Thyroid gland (tissue), 4 donors: ENCODE results near the gene MYZAP.

Source experiments
- POLR2A ChIP-seq, 2 donors: fragments of 450-650 bp; IDR thresholded peaks; one replicate each; pipeline ENCODE4 v1.6.1; 2017; ENCODE audit warnings: antibody characterized with exemption in 2 of 2, mild to moderate bottlenecking in 2 of 2, moderate library complexity in 1 of 2
- TF ChIP-seq, protein P1 (sequence below), 6 experiments: fragments of 200-600 bp in 3 of 6; fragments of 450-650 bp in 3 of 6; sonication (generic) in 3 of 6; IDR thresholded peaks; one replicate each; pipeline ENCODE4 v1.5.1; 2016 to 2019; ENCODE audit warnings: antibody characterized with exemption in 6 of 6, mild to moderate bottlenecking in 2 of 6, inconsistent platforms in 1 of 6, moderate library complexity in 1 of 6

DNA sequence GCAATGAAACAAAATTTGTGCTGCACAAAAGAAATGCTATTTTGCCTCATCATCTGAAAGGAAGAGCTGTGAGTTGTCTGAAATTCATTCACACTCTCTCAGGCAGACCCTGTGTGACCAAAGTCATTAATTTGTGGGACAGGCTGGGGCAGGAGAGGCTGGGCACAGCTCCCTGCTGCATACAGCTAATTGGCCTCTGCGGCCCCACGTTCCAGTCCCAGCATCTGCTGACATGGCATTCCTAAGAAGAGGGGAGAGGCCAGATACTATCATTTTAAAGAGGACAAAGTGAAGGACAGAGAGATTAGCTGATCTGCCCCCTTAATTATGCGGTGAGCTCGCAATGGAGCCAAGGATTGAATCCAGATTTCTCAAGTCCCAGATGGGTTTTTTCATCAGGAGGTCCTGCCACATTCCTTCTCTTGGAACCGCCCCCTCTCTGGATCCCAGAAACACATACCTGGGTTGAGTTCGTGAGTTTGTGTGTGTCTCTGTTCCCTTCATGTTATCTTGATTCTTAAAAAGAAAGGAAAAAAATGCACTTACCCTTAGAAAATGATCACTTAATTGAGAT lies 139.9 kb downstream of the MYZAP start:
- TF ChIP-seq POLR2A (IDR thresholded peaks at IDR 0.05), result no peak
- TF ChIP-seq, protein P1, sequence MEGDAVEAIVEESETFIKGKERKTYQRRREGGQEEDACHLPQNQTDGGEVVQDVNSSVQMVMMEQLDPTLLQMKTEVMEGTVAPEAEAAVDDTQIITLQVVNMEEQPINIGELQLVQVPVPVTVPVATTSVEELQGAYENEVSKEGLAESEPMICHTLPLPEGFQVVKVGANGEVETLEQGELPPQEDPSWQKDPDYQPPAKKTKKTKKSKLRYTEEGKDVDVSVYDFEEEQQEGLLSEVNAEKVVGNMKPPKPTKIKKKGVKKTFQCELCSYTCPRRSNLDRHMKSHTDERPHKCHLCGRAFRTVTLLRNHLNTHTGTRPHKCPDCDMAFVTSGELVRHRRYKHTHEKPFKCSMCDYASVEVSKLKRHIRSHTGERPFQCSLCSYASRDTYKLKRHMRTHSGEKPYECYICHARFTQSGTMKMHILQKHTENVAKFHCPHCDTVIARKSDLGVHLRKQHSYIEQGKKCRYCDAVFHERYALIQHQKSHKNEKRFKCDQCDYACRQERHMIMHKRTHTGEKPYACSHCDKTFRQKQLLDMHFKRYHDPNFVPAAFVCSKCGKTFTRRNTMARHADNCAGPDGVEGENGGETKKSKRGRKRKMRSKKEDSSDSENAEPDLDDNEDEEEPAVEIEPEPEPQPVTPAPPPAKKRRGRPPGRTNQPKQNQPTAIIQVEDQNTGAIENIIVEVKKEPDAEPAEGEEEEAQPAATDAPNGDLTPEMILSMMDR (IDR thresholded peaks at IDR 0.05), result no peak
